KMS-11 (cell line): ENCODE results near the gene PLIN4.

Experiments used
- H2AFZ ChIP-seq: fragments of 200-600 bp; sonication (generic); 2 replicates; pipeline ENCODE4 v1.6.1; 2016; ENCODE audit warnings: antibody characterized with exemption, mixed run types, low read depth
- H3K27ac ChIP-seq: fragments of 200-600 bp; sonication (generic); 2 replicates; pipeline ENCODE4 v1.6.1; 2016; ENCODE audit warnings: mild to moderate bottlenecking, mixed run types
- H3K27me3 ChIP-seq: fragments of 200-600 bp; sonication (generic); 2 replicates; pipeline ENCODE4 v1.6.1; 2017; ENCODE audit warnings: mild to moderate bottlenecking, low read depth, mixed run types, moderate library complexity; ENCODE audit not compliant: insufficient read depth
- H3K36me3 ChIP-seq: fragments of 200-600 bp; sonication (generic); 2 replicates; pipeline ENCODE4 v1.6.1; 2017; ENCODE audit warnings: mild to moderate bottlenecking, mixed run types; ENCODE audit not compliant: insufficient read depth
- H3K4me1 ChIP-seq: fragments of 200-600 bp; sonication (generic); 2 replicates; pipeline ENCODE4 v1.6.1; 2016; ENCODE audit warnings: mild to moderate bottlenecking, low read depth, mixed run types; ENCODE audit not compliant: poor library complexity, severe bottlenecking
- H3K4me2 ChIP-seq: fragments of 200-600 bp; sonication (generic); 2 replicates; pipeline ENCODE4 v1.7.0; 2016; ENCODE audit warnings: mild to moderate bottlenecking, mixed run types
- H3K4me3 ChIP-seq: fragments of 200-600 bp; sonication (generic); IDR thresholded peaks from 2 replicates; pipeline ENCODE4 v1.6.1; 2017; ENCODE audit warnings: low read depth, low read length, mixed read lengths; ENCODE audit not compliant: insufficient read depth
- H3K79me2 ChIP-seq: fragments of 200-600 bp; sonication (generic); 2 replicates; pipeline ENCODE4 v1.6.1; 2016; ENCODE audit warnings: low read depth, mixed run types; ENCODE audit not compliant: insufficient read depth
- H3K9ac ChIP-seq: fragments of 200-600 bp; sonication (generic); 2 replicates; pipeline ENCODE4 v1.6.1; 2016; ENCODE audit warnings: mild to moderate bottlenecking, mixed run types
- H4K20me1 ChIP-seq: fragments of 200-600 bp; sonication (generic); 2 replicates; pipeline ENCODE4 v1.6.1; 2016; ENCODE audit warnings: mild to moderate bottlenecking, mixed run types; ENCODE audit not compliant: insufficient read depth
- CTCF ChIP-seq: fragments of 200-600 bp; sonication (generic); conservative IDR thresholded peaks from 2 replicates; pipeline ENCODE4 v1.6.1; 2017; ENCODE audit warnings: low read depth, mild to moderate bottlenecking, antibody characterized with exemption, low read length, moderate library complexity, mixed read lengths

Gene PLIN4

GRCh38 chr19:4513248-4513647, 5.0 kb downstream of the PLIN4 start:
- peaks cover 41% of the 10 kb centered on the region for H3K27me3 ChIP-seq
- H3K79me2 ChIP-seq = no peaks in the 10 kb centered on the region
- no peak overlapping the region for H3K4me2 ChIP-seq
- H2AFZ ChIP-seq = no peak overlapping the region
- no peak overlapping the region for H3K4me3 ChIP-seq
- no peak for TF ChIP-seq CTCF
- no peak overlapping the region for H3K9ac ChIP-seq
- no peaks in the 10 kb centered on the region for H3K4me1 ChIP-seq
- no peaks in the 10 kb centered on the region for H3K36me3 ChIP-seq
- H3K27ac ChIP-seq = no peak overlapping the region
- no peaks in the 10 kb centered on the region for H4K20me1 ChIP-seq

- Histone ChIP-seq H3K27me3 (peaks cover 31% of the 10 kb centered on the region), H3K79me2 (no peaks in the 10 kb centered on the region), H3K4me2 (no peak overlapping the region), H3K4me3 (no peak overlapping the region), H3K4me1 (no peaks in the 10 kb centered on the region), H3K36me3 (no peaks in the 10 kb centered on the region), H2AFZ (no peak overlapping the region), H4K20me1 (no peaks in the 10 kb centered on the region), H3K27ac (no peak overlapping the region), H3K9ac (no peak overlapping the region)
- TF ChIP-seq CTCF = no peak
Measured at GRCh38 chr19:4512070-4512469, 6.2 kb downstream of the PLIN4 start.

GRCh38 chr19:4511300-4512054, 6.8 kb downstream of the PLIN4 start:
- H4K20me1 ChIP-seq = no peaks in the 10 kb centered on the region
- H3K4me2 ChIP-seq = no peak overlapping the region
- H3K4me1 ChIP-seq = no peaks in the 10 kb centered on the region
- H3K36me3 ChIP-seq = no peaks in the 10 kb centered on the region
- H3K27me3 ChIP-seq = peaks cover 27% of the 10 kb centered on the region
- no peak overlapping the region for H3K27ac ChIP-seq
- no peaks in the 10 kb centered on the region for H3K79me2 ChIP-seq
- H3K4me3 ChIP-seq = no peak overlapping the region
- no peak overlapping the region for H2AFZ ChIP-seq
- no peak for TF ChIP-seq CTCF
- H3K9ac ChIP-seq = no peak overlapping the region

GRCh38 chr19:4510435-4511255, 7.6 kb downstream of the PLIN4 start:
- Histone ChIP-seq H3K79me2 (no peaks in the 10 kb centered on the region), H3K4me3 (no peak overlapping the region), H3K27me3 (peaks cover 19% of the 10 kb centered on the region), H2AFZ (no peak overlapping the region), H3K9ac (no peak overlapping the region), H4K20me1 (no peaks in the 10 kb centered on the region), H3K27ac (no peak overlapping the region), H3K36me3 (no peaks in the 10 kb centered on the region), H3K4me1 (no peaks in the 10 kb centered on the region), H3K4me2 (no peak overlapping the region)
- TF ChIP-seq CTCF = no peak
